WTC11 (cell line): ENCODE measurements around the gene GUCY1A2. TPM values are rescaled to one million over a fixed set of nuclear protein-coding genes. Genes with fewer than 3 reads are reported as not detected.

Experiments
- ATAC-seq: fragments of 200-7000 bp; cut with Tn5 transposase; 2 replicates; pipeline ENCODE4 v1.10.0; 2021; ENCODE audit warnings: mild to moderate bottlenecking, moderate library complexity
- CTCF ChIA-PET: fragments of 300-600 bp; sonication (Branson Sonifier 250); formaldehyde crosslinking; loops from one replicate; lab custom pipeline; 2021; ENCODE audit warnings: antibody characterized with exemption; lab: Charles Lee
- POLR2A ChIA-PET: fragments of 350-600 bp; sonication (Branson Sonifier 250); formaldehyde crosslinking; loops from one replicate; lab custom pipeline; 2021; ENCODE audit warnings: antibody characterized with exemption; lab: Charles Lee
- DNase-seq: peaks from one replicate; pipeline ENCODE4 v3.0.0; 2021; ENCODE audit warnings: low spot score
- H3K27ac Mint-ChIP-seq: 2 replicates; pipeline ENCODE4 v1.8.0; 2021; ENCODE audit warnings: mixed read lengths
- H3K27me3 Mint-ChIP-seq: 2 replicates; pipeline ENCODE4 v1.8.0; 2021; ENCODE audit warnings: low read depth, mild to moderate bottlenecking, moderate library complexity, mixed read lengths
- H3K36me3 Mint-ChIP-seq: 2 replicates; pipeline ENCODE4 v1.8.0; 2021; ENCODE audit warnings: mixed read lengths
- H3K4me1 Mint-ChIP-seq: 2 replicates; pipeline ENCODE4 v1.8.0; 2022; ENCODE audit warnings: mixed read lengths
- H3K4me3 Mint-ChIP-seq: 2 replicates; pipeline ENCODE4 v1.8.0; 2021; ENCODE audit warnings: mild to moderate bottlenecking, moderate library complexity, mixed read lengths
- H3K9me3 Mint-ChIP-seq: 2 replicates; pipeline ENCODE4 v1.8.0; 2021; ENCODE audit warnings: mixed read lengths
- CDX4 ChIP-seq: fragments of 250-450 bp; sonication (Bioruptor Pico); IDR thresholded peaks from 2 replicates; pipeline ENCODE4 v1.9.0; 2021; ENCODE audit warnings: moderate library complexity, mild to moderate bottlenecking, inconsistent platforms, borderline replicate concordance
- CTCF ChIP-seq: fragments of 200-600 bp; IDR thresholded peaks from 2 replicates; pipeline ENCODE4 v1.8.0; 2022; ENCODE audit warnings: antibody characterized with exemption
- FOXP1 ChIP-seq: sonication (generic); formaldehyde crosslinking; IDR thresholded peaks from 2 replicates; pipeline ENCODE4 v1.8.0; 2022; ENCODE audit warnings: missing genetic modification reagents, mild to moderate bottlenecking, moderate library complexity, borderline replicate concordance
- GABPB1 ChIP-seq: sonication (generic); formaldehyde crosslinking; IDR thresholded peaks from 2 replicates; pipeline ENCODE4 v1.8.1; 2023; ENCODE audit warnings: mild to moderate bottlenecking, missing genetic modification reagents
- HMGXB4 ChIP-seq: sonication (generic); formaldehyde crosslinking; IDR thresholded peaks from 2 replicates; pipeline ENCODE4 v1.8.1; 2023; ENCODE audit warnings: mild to moderate bottlenecking, moderate library complexity, missing genetic modification reagents
- MLX ChIP-seq: sonication (generic); formaldehyde crosslinking; IDR thresholded peaks from 2 replicates; pipeline ENCODE4 v1.8.1; 2023; ENCODE audit warnings: mild to moderate bottlenecking, missing genetic modification reagents, moderate library complexity
- MXD4 ChIP-seq: fragments of 250-450 bp; sonication (Bioruptor Pico); IDR thresholded peaks from 2 replicates; pipeline ENCODE4 v1.8.0; 2021; ENCODE audit warnings: mild to moderate bottlenecking, moderate library complexity, borderline replicate concordance
- NFE2L1 ChIP-seq: sonication (generic); formaldehyde crosslinking; IDR thresholded peaks from 2 replicates; pipeline ENCODE4 v1.8.1; 2023; ENCODE audit warnings: missing genetic modification reagents
- NR3C1 ChIP-seq: sonication (generic); formaldehyde crosslinking; conservative IDR thresholded peaks from 2 replicates; pipeline ENCODE4 v1.8.1; 2023; ENCODE audit warnings: low read depth, mild to moderate bottlenecking, missing genetic modification reagents
- RELA ChIP-seq: sonication (generic); formaldehyde crosslinking; IDR thresholded peaks from 2 replicates; pipeline ENCODE4 v1.8.1; 2022; ENCODE audit warnings: missing genetic modification reagents, mild to moderate bottlenecking, borderline replicate concordance
- TP53 ChIP-seq: sonication (generic); formaldehyde crosslinking; IDR thresholded peaks from 2 replicates; pipeline ENCODE4 v1.8.1; 2023; ENCODE audit warnings: mild to moderate bottlenecking, missing genetic modification reagents
- ZNF416 ChIP-seq: fragments of 250-450 bp; sonication (Bioruptor Pico); IDR thresholded peaks from 2 replicates; pipeline ENCODE4 v1.9.0; 2021; ENCODE audit warnings: mild to moderate bottlenecking, inconsistent platforms
- ZNF671 ChIP-seq: fragments of 250-450 bp; sonication (Bioruptor Pico); IDR thresholded peaks from 2 replicates; pipeline ENCODE4 v1.8.0; 2021; ENCODE audit warnings: mild to moderate bottlenecking
- total RNA-seq: library from RNA; stranded (reverse); gene quantifications from 3 replicates; pipeline ENCODE4 v1.2.3, GENCODE V29; 2021
- TF ChIP-seq, protein P1 (sequence below): sonication (generic); formaldehyde crosslinking; IDR thresholded peaks from 2 replicates; pipeline ENCODE4 v1.8.1; 2023; ENCODE audit warnings: mild to moderate bottlenecking, missing genetic modification reagents, borderline replicate concordance
- TF ChIP-seq, protein P2 (sequence below): sonication (generic); formaldehyde crosslinking; IDR thresholded peaks from 2 replicates; pipeline ENCODE4 v1.8.0; 2023; ENCODE audit warnings: mild to moderate bottlenecking, missing genetic modification reagents
- TF ChIP-seq, protein P3 (sequence below): sonication (generic); formaldehyde crosslinking; conservative IDR thresholded peaks from 2 replicates; pipeline ENCODE4 v1.8.1; 2022; ENCODE audit warnings: mild to moderate bottlenecking, missing genetic modification reagents
- TF ChIP-seq, protein P4 (sequence below): fragments of 250-450 bp; sonication (Bioruptor Pico); IDR thresholded peaks from 2 replicates; pipeline ENCODE4 v1.9.0; 2021; ENCODE audit warnings: mild to moderate bottlenecking

Gene GUCY1A2
- total RNA-seq, 1 experiment from 2014 or later, result 0.90 TPM

GRCh38 chr11:107040433-107041087 lies 22.3 kb upstream of the GUCY1A2 start:
- no peaks in the 10 kb centered on the region for H3K27me3 Mint-ChIP-seq
- ChIA-PET CTCF (no interaction called here), POLR2A (no interaction called here)
- DNase-seq, result no peak
- peaks cover 15% of the 10 kb centered on the region for H3K9me3 Mint-ChIP-seq
- TF ChIP-seq ZNF671 (CRISPR knock-in tag) (no peak), CTCF (no peak), RELA (CRISPR knock-in tag) (no peak), HMGXB4 (no peak), TP53 (CRISPR knock-in tag) (no peak), ZNF416 (no peak), FOXP1 (CRISPR knock-in tag) (no peak), MXD4 (CRISPR knock-in tag) (no peak), MLX (CRISPR knock-in tag) (no peak), GABPB1 (CRISPR knock-in tag) (no peak), CDX4 (CRISPR knock-in tag) (no peak), NFE2L1 (CRISPR knock-in tag) (no peak), NR3C1 (CRISPR knock-in tag) (no peak)
- TF ChIP-seq, protein P1, sequence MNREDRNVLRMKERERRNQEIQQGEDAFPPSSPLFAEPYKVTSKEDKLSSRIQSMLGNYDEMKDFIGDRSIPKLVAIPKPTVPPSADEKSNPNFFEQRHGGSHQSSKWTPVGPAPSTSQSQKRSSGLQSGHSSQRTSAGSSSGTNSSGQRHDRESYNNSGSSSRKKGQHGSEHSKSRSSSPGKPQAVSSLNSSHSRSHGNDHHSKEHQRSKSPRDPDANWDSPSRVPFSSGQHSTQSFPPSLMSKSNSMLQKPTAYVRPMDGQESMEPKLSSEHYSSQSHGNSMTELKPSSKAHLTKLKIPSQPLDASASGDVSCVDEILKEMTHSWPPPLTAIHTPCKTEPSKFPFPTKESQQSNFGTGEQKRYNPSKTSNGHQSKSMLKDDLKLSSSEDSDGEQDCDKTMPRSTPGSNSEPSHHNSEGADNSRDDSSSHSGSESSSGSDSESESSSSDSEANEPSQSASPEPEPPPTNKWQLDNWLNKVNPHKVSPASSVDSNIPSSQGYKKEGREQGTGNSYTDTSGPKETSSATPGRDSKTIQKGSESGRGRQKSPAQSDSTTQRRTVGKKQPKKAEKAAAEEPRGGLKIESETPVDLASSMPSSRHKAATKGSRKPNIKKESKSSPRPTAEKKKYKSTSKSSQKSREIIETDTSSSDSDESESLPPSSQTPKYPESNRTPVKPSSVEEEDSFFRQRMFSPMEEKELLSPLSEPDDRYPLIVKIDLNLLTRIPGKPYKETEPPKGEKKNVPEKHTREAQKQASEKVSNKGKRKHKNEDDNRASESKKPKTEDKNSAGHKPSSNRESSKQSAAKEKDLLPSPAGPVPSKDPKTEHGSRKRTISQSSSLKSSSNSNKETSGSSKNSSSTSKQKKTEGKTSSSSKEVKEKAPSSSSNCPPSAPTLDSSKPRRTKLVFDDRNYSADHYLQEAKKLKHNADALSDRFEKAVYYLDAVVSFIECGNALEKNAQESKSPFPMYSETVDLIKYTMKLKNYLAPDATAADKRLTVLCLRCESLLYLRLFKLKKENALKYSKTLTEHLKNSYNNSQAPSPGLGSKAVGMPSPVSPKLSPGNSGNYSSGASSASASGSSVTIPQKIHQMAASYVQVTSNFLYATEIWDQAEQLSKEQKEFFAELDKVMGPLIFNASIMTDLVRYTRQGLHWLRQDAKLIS, result no peak
- TF ChIP-seq, protein P2, sequence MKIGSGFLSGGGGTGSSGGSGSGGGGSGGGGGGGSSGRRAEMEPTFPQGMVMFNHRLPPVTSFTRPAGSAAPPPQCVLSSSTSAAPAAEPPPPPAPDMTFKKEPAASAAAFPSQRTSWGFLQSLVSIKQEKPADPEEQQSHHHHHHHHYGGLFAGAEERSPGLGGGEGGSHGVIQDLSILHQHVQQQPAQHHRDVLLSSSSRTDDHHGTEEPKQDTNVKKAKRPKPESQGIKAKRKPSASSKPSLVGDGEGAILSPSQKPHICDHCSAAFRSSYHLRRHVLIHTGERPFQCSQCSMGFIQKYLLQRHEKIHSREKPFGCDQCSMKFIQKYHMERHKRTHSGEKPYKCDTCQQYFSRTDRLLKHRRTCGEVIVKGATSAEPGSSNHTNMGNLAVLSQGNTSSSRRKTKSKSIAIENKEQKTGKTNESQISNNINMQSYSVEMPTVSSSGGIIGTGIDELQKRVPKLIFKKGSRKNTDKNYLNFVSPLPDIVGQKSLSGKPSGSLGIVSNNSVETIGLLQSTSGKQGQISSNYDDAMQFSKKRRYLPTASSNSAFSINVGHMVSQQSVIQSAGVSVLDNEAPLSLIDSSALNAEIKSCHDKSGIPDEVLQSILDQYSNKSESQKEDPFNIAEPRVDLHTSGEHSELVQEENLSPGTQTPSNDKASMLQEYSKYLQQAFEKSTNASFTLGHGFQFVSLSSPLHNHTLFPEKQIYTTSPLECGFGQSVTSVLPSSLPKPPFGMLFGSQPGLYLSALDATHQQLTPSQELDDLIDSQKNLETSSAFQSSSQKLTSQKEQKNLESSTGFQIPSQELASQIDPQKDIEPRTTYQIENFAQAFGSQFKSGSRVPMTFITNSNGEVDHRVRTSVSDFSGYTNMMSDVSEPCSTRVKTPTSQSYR (CRISPR knock-in tag), result no peak
- TF ChIP-seq, protein P3, sequence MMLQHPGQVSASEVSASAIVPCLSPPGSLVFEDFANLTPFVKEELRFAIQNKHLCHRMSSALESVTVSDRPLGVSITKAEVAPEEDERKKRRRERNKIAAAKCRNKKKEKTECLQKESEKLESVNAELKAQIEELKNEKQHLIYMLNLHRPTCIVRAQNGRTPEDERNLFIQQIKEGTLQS (CRISPR knock-in tag), result no peak
- TF ChIP-seq, protein P4, sequence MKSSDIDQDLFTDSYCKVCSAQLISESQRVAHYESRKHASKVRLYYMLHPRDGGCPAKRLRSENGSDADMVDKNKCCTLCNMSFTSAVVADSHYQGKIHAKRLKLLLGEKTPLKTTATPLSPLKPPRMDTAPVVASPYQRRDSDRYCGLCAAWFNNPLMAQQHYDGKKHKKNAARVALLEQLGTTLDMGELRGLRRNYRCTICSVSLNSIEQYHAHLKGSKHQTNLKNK (CRISPR knock-in tag), result no peak
- TF ChIP-seq, all 79 proteins: peak for 0
- H3K4me1 Mint-ChIP-seq, result no peaks in the 10 kb centered on the region
- no peak for ATAC-seq
- no peak overlapping the region for H3K4me3 Mint-ChIP-seq
- H3K36me3 Mint-ChIP-seq, result peaks cover 5% of the 10 kb centered on the region; the same call in 1 of the 2 replicates
- no peak overlapping the region for H3K27ac Mint-ChIP-seq
